IPS-18c (cell line): Measurements from ENCODE around the gene MYL4.
"Not testable (repeated sequence)": the region's sequence is repeated elsewhere in the genome, so short reads cannot be mapped to it uniquely, and the experiment has no call there.

Experiments
- H3K4me3 ChIP-seq: 2 replicates; pipeline ENCODE4 v1.7.0; 2013; ENCODE audit warnings: low read depth, mild to moderate bottlenecking, low read length, moderate library complexity; ENCODE audit not compliant: insufficient read depth
- H3K9me3 ChIP-seq: one replicate; pipeline ENCODE4 v1.6.1; 2013; ENCODE audit warnings: mild to moderate bottlenecking, low read length, moderate library complexity; ENCODE audit not compliant: control insufficient read depth, insufficient read depth

Gene MYL4

DNA sequence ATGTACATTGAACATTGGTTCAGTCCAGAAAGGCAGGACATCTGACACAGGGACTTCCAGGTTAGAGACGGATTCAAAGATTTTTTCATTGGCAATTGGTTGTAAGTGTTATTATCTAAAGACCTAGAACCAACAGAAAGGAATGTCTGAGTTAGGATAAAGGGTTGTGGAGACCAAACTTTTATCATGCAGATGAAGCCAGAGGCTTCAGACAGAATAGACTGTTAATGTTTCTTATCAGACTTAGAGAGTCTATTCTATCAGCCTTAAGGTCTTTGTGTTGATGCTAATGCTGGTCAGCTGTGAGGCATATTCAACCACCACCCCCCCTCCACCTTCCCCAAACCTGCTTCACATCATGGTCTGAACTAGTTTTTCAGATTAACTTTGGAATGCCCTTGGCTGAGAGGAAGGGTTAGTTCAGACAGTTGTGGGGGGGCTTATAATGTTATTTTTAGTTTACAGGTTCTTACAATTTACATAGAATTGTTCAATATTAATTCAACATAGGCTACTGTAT lies 42.3 kb downstream of the MYL4 start:
- no peaks in the 10 kb centered on the region for H3K9me3 ChIP-seq

DNA sequence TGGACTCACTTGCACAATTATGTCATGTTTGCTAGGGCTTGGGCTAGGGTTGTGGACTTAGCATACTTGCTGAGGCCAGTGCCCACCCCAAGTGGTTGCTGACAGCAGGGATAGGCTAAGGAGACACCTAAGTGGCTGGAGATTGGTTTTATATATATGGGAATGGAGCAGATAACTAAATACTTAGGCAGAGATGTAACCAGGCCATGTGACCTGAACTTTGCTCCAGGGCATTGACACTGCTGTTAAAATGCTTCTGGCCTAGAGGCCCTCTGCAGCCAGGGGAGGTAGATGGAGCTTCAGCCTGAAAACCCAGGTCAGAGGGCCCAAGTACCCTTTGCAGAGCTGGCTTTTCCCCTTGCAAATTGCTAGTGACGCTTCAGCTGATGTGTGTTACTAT lies 43.1 kb downstream of the MYL4 start:
- no peaks in the 10 kb centered on the region for H3K9me3 ChIP-seq

More for the DNA sequence above, 42.3 kb downstream of the MYL4 start:
- no peak overlapping the region for H3K4me3 ChIP-seq

DNA sequence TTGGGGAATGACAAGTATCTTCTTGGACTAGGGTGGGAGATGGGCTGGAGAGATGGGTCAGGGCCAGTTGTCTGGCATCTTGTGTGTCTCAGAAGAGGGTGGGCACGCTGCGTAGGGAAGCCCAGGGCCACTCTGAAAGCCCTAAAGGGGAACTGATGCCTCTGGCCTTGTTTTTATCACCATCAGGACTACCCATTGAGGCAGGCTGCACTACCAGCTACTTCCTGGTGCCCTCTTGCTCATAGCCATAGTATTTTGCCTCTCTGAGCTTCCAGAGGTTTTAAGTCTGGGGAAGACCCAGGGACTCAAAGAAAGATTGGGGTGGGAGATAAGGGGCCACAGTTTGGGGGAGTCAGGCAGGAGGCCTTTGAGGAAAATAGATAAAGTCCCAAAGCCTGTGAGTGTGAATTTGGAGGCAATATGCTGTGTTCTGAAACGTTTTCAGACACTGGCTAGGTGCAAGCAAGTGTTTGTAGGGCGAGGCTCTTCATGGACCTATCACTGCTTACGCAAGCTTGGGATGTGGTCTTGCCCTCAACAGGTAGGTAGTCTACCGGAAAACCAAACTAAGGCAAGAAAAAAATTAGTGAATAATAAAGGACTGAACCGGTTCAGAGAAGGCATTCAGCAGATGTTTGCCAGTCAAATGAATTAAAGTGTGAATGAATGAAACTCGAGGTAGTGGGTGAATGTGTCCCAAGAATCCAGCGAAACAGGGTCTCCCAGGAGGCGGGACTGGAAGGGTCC lies 43.8 kb downstream of the MYL4 start:
- Histone ChIP-seq H3K4me3 (peak overlapping the region; percentile 71; the same call in 1 of the 2 replicates), H3K9me3 (no peaks in the 10 kb centered on the region)

More for the DNA sequence above, 43.1 kb downstream of the MYL4 start:
- no peak overlapping the region for H3K4me3 ChIP-seq

DNA sequence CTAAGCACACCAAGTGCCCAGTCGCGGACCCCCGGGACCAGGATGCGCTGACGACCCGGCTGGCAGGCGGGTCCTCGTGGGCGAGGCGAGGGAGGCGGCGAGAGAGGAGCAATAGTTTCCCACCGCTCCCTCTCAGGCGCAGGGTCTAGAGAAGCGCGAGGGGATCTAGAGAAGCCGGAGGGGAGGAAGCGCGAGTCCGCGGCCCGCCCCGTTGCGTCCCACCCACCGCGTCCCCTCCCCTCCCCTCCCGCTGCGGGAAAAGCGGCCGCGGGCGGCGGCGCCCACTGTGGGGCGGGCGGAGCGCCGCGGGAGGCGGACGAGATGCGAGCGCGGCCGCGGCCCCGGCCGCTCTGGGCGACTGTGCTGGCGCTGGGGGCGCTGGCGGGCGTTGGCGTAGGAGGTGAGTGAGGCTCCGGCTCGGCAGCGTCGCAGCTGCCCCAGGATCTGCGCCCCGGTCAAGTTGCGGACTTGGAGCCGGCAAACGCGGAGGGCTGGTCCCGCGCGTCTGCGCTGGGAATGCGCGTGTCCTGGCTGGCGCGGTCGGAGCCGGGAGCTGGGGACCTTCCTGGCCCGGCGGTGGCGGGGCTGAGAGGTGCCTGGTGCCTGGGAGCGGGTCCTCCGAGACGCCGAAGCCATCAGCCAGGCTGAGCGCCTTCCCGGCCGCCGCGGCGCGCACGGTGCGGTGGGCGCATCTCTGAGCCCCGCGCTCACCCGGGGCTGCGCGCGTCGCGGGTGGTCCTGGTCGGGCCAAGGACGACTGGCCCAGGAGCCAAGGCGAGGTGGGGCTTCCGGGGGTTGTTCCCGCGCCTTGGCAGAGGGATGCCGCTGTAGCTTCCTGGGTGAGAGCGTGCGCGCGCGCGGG lies 44.6 kb downstream of the MYL4 start, which contains the start of gene ITGB3:
Gene ITGB3, plus strand, starts transcription at position 287 of the 862 bp plus-strand sequence. Its CDS starts 35 bp downstream, at position 322.
- Histone ChIP-seq H3K9me3 (no peaks in the 10 kb centered on the region), H3K4me3 (peak within 1 kb of the TSS; percentile 71)

DNA sequence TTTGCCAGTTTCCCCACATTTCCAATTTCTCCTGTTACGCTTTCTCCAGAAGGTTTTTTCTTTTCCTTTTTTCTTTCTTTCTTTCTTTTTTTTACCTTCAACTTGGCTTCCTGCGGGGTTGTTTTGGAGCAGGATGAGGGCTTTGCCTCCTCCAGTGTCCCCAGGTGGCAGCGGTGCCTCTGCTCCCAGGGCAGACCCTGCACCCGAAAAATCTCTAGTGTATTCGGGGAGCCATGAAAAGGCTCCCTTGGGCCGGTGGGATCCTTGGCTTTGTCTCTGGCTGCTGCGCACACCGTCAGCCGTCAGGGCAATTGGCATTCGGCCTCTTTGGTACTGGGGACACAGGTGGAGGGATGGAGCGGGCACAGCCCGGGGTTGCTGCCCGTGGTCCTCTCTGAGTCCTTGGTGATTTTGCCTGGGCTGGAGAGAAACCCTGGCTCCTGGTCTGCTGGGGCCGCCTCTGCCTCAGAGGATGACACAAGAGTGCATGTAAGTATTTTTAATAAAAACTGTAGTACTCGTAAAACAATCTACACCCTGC lies 45.3 kb downstream of the MYL4 start:
- no peaks in the 10 kb centered on the region for H3K9me3 ChIP-seq
- peak overlapping the region; percentile 71 for H3K4me3 ChIP-seq

DNA sequence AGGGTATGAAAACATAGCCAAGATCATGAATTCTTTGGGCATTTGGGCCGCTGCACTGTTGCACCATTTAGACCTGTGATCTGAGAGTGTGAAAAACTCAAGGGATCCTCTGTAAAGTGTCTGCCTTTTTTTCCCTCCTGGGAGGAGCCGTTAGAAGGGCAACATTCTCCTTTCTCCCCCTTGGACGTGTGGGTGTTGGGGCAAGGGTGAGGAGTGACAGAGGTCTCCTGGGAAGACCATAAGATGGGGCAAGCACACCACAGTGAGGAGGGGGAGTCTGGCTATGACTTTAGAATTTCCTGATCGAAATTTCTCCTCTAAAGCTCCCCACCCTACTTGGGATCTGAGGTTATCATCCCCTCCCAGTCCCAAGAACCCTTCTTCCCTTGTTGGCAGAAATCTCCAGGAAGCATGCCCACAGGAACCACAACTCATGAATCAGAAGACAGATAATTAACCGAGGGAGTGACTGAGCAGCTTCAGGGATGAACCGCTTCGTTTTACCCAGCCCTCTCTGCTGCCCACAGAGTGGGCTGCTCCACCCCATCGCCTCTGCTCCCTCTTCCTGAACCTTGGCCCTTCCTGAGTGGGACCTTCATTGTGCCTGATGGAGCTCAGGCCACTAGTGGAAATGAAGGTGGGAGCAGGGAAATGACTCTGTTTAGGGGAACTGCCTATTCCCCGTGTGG lies 48.6 kb downstream of the MYL4 start:
- no peak overlapping the region for H3K4me3 ChIP-seq
- H3K9me3 ChIP-seq = no peaks in the 10 kb centered on the region

DNA sequence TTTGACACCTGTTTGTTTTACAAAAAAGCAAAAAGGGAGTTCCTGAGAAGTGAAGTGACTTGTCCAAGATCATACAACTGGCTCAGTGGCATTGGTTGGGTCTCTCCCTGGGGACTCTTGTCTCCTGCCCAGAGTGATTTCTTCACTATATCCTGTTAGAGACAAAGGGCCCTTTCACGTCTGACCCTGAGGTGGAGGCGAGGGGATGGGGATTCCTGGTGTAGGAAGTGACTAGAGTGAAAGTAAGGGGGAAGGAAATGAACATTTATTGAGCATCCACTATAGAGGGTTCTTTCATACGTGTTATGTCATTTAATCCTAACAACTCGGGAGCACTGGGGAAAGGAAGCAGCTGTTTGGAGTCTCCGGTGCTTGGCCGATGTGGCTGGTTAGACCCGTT lies 53.4 kb downstream of the MYL4 start:
- Histone ChIP-seq H3K9me3 (no peaks in the 10 kb centered on the region), H3K4me3 (no peak overlapping the region)

DNA sequence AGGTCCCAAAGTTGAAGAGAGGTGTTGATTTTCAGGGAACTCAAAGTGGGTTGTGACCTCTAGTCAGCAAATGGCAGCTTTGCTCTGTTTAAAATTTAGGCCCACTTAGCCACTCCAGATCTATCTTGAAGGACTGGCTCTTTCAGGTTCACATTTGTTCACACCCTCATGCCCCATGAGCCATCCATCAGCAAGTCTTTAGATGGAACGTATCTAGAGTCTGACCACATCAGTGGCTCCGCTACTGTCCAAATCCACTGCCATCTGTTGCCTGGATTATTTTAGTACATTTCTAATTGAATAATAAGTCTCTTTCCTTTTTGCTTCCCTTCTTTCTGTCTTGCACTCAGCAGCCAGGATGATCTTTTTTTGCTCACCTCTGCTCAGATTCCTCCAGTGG lies 55.0 kb downstream of the MYL4 start:
- Histone ChIP-seq H3K4me3 (no peak overlapping the region), H3K9me3 (no peaks in the 10 kb centered on the region)

DNA sequence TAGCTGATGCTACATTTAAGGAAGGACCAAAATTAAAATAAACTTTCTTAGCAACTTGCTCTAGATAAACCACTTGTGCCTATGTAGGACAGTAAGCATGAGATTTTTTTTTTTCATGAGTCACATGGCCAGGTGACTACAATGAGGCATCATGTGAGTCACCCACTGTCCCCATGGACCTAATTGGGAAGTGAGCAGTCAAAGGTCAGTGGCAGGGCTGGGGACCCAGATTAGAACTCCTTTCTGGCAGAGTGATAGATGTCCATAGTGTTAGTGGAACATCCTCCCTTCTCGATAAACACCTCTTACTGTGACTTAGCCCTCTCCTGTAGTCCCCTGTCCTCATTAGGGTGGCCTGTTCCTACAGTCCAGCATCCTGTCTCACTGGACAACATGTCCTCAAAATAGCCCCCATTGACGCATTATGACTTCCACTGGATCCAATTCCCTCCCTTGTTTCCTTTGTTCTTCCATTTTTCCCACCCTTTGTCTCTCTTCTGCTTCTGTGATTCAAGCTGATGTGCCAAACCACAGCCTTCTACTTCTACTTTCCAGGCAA lies 56.9 kb downstream of the MYL4 start:
- H3K4me3 ChIP-seq = no peak overlapping the region
- H3K9me3 ChIP-seq = no peaks in the 10 kb centered on the region

DNA sequence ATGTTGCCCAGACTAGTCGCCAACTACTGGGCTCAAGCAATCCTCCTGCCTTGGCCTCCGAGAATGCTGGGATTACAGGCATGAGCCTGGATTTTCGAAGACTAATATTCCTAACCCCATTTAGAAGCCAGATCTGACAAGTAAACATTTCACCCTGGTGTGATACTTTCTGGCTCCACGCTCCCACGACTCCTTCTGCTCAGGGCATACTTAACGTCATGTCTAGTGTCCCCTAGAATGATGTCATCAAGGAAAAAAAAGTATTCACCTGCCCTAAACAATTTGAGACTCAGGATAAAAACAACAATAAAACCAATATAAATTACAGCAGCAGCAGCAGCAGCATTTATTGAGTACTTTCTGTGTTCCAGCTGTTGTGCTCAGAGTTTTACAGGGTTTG lies 57.6 kb downstream of the MYL4 start:
- Histone ChIP-seq H3K9me3 (no peaks in the 10 kb centered on the region), H3K4me3 (no peak overlapping the region)

DNA sequence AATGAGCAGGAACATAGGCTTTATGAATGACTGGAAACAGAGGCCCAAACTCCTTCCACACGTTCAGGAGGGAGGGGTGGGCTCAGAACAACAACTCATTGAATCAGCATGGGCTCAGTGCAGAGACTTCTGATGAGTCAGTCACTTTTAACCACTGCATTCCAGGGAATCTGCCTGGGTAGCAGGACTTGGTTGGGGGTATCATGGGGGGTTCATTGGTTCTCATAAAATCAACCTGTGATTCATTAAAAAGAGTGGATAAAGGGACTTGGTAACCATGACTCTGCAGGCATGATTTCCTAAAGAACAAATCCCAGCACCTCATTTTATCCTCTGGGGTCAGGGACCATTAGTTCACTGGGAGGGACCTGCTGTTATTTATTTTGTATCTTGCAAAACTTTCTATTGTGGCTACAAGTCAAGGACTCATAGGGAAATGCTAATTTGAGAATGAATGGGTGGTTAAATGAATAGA lies 58.2 kb downstream of the MYL4 start:
- no peaks in the 10 kb centered on the region for H3K9me3 ChIP-seq
- H3K4me3 ChIP-seq = no peak overlapping the region

DNA sequence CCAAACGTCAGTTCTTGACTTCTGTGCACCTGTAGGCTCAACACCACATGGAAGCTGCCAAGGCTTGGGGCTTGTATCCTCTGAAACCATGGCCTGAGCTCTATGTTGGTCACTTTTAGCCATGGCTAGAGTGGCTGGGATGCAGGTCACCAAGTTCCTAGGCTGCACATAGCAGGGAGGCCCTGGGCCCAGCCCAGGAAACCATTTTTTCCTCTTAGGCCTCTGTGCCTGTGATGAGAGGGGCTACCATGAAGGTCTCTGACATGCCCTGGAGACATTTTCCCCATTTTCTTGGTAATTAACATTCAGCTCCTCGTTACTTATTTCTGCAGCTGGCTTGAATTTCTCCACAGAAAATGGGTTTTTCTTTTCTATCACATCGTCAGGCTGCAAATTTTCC lies 59.8 kb downstream of the MYL4 start:
- not testable (repeated sequence) for H3K9me3 ChIP-seq, H3K4me3 ChIP-seq

DNA sequence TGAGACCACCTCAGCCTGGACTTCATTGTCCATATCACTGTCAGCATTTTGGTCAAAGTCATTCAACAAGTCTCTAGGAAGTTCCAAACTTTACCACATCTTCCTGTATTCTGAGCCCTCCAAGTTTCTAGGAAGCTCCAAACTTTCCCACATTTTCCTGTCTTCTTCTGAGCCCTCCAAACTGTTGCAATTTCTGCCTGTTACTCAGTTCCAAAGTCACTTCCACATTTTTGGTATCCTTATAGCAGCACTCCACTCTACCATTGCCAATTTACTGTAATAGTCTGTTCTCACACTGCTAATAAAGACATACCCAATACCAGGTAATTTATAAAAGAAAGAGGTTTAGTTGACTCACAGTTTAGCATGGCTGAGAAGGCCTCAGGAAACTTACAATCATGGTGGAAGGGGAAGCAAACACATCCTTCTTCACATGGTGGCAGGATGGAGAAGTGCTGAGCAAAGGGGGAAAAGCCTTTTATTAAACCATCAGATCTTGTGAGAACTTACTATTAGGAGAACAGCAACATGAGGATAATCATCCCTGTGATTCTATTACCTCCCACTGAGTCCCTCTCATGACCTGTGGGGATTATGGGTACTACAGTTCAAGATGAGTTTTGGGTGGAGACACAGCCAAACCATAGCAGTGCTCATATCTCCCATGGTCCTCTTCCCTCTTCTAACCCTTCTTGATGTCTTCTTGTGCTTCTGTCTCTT lies 60.6 kb downstream of the MYL4 start:
- H3K4me3 ChIP-seq, H3K9me3 ChIP-seq: not testable (repeated sequence)

DNA sequence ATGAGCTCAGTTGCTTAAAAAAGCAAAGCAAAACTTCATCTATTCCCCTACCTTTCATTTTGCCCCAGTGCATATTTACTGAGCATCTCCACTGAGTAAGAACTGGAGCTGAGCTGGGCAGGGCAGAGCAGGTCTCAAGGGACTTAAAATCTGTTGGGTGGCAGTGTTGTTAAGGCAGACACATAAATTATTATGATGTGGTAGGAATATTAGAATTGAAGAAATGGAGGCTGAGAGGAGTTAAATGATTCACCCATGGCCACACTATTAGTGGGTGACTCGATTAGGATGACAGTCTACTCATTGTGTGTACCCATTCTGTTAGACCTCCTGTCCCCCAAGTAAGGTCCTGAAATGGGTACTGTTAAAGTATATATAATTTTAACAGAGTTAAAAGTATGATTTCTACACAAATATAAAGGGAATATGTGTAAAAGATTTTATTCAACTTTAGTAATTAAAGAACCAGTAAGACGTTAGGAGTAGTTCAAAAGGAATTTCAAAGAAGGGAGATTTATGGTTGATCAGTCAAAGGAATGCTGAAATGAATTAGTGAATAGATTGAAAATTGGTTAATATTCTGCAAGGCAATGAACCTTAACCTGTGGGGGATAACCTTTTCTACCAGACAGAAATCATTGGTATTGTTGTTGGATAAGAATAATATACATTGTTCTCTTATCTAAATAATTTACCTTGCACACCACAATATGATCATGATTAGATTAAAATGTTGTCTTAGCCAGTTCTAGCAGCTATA lies 62.0 kb downstream of the MYL4 start:
- H3K9me3 ChIP-seq = no peaks in the 10 kb centered on the region
- no peak overlapping the region for H3K4me3 ChIP-seq

DNA sequence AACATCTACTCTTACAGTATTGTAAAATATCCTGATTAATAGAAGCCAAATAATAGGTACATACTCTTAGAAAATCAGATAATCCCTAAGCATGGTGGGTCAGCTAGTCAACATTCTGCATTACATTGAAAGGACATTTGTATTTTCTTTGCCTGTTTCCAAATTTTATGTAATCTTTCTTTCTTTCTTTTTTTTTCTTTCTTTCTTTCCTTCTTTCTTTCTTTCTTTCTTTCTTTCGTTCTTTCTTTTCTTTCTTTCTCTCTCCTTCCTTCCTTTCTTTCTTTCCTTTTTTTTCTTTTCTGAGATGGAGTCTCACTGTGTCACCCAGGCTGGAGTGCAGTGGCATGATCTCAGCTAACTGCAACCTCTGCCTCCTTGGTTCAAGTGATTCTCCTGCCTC lies 63.3 kb downstream of the MYL4 start:
- no peak overlapping the region for H3K4me3 ChIP-seq
- H3K9me3 ChIP-seq = no peaks in the 10 kb centered on the region

DNA sequence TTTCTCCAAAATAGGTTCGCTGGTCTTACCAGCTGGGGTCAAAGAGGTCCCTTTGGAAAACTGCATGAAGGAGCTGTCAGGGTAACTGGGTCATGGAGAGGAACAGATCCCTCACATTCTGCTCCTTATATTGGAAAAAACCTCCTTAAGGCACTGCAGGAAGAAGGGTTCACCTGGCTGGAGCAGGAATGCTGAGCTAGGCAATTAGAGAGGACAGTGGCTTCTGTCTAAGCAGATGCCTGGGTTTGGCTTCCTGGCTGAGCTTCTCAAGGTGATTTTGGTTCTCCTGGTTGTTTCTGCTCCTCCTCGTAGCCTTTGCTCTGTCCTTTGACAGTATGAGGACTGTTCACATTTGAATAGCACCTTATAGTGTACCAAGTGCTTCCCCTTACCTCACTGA lies 64.1 kb downstream of the MYL4 start:
- H3K4me3 ChIP-seq = no peak overlapping the region
- H3K9me3 ChIP-seq = no peaks in the 10 kb centered on the region
